LoVo (cell line): ENCODE data around the gene BTBD6.

Source experiments
- DNase-seq: peaks from one replicate; pipeline ENCODE4 v3.0.0-alpha.2; 2016; ENCODE audit warnings: low spot score

The BTBD6 gene

DNA sequence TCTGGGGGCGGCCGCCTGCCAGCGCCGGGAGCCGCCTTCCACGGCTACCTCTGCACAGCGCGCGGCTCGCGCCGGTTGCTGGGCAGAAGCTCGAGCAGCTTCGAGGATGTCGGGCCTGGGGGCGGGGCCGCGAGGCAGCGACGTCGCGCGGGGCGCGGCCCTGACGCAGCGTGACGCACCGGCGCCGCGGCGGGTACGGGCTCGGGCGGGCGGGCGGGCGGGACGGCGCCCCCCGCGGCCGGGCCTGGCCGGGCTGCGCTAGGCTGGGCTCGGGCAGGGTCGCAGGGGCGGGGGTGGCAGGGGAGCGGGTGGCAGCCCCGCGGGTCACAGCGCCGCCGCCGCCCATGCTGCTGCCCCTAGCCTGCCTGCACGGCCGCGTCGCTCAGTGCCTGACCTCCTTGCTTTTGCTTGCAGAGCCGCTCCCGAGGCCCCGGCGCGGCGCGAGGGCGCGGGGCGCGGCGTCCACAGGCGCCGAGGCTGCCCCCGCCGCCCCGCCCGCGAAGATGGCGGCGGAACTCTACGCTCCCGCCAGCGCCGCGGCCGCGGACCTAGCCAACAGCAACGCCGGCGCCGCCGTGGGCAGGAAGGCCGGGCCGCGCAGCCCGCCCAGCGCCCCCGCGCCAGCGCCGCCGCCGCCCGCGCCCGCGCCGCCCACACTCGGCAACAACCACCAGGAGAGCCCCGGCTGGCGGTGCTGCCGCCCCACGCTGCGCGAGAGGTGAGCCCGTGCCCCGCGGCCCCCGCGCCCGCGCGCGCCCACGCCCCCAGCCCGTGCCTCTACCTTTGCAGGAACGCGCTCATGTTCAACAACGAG lies at the start of gene BTBD6:
Gene BTBD6, plus strand, starts transcription at position 166 of the 814 bp plus-strand sequence. Its CDS starts 179 bp downstream, at position 345.
- DNase-seq, result peak; percentile 89

DNA sequence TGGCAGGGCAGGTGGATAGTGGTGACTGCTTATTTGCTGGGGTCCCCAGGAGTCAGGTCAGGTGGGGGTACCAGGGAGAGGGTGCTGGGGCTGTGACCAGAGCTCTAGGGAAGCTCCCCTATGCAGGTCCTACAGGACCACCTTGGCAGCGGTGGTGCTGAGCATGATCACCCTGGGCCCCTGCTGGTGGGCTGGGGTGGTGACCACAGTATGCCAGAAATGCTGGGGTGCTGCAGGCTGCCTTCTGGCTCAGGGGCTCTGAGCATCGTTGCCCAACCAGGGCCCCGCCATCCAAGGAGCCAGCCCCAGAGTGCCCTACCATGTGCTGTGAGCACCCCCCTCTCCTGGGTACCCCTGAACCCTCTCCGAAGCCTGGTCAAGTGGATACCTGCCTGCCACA lies 49.7 kb upstream of the BTBD6 start:
- no peak for DNase-seq

DNA sequence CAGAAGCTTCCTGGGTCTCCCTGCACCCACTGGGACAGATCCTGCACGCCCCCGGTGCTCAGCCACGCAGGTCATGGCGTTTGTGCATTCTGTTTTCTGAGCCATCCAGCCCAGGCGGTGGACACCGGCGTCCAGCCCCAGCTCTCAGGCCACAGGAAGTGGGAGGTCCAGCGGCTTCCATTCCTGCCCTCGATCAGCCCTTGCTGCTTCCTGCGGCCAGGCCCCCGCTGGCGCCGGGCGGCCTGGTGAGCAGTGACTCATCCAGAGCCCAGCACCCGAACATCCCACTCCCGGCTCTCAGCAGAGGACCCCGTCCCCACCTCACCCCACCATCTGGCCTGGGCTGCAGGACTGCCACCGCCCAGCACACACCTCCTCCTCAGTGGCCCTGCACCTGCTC lies 49.2 kb upstream of the BTBD6 start:
- DNase-seq, result no peak

DNA sequence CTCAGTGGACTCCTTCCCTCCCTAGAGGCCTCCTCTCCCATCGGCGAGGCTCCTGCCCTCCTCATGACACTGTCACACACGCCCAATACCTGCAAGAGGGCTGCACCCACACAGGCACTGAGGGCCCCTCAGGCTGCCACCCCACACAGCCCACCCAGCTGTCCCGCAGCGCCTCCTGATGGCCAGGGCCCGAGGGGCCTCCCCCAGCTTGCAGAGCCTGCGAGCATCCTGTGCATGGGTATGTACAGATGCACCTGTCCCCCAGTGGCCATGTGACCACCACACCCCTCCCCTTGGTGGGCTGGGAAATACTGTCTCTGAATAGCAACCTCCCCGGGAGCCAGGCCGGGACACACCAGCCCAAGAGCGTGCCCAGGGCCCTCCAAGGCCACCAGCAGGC lies 48.3 kb upstream of the BTBD6 start:
- no peak for DNase-seq

DNA sequence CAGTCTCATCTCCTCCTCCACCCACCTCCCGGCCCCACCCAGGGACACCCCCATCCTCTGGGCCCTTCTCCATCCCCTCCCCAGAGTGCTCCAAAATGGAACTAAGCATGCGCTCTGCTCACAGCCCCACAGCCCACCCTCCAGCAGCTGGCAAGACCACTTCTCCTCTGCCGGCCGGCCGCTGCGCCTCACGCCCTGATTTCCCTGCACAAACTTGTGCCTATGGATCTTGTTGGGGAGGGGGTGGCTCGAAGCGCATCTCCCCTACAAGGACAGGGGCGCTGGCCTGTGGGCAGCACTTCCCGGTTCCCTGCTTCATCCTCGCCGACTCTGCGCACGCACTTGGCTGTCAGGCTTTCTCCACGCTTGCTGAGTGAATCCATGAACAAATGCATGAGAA lies 47.7 kb upstream of the BTBD6 start:
- no peak for DNase-seq

DNA sequence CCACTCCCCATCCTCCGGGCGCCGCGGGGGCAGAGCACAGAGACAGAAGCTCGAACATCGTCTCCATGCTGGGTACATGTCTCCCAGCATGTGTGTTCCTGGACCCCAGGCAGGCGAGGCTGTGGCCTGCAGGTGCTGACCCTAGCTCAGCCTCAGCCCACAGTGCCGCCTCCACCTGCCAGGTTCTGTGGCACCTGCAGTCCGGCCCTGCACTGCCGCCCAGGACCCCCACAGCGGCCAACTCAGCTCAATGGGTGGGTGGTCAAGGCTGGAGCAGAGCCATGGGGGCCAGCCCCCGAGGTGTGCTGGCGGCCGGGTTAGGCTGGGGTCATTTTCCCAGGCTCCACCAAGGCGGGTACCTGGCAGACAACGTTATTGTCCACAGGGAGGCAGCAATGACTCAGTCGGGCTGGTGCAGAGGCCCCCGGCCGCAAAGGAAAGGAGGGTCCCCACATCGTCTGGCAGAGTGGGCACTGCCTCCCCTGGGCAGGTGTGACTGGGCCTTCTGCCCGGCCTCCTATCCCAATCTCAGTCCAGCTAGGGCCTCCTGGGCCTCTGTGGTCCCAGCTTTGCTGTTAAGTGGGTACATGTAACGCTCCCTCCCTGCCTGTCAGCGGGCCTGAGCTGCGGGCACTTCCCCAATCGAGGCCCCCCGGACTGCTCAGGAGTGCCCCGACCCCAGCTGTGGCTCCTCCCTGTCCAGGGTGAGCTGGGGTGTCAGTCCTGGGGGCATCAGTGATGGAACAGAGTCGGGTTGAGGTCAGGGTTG lies 47.0 kb upstream of the BTBD6 start:
- DNase-seq, result no peak

DNA sequence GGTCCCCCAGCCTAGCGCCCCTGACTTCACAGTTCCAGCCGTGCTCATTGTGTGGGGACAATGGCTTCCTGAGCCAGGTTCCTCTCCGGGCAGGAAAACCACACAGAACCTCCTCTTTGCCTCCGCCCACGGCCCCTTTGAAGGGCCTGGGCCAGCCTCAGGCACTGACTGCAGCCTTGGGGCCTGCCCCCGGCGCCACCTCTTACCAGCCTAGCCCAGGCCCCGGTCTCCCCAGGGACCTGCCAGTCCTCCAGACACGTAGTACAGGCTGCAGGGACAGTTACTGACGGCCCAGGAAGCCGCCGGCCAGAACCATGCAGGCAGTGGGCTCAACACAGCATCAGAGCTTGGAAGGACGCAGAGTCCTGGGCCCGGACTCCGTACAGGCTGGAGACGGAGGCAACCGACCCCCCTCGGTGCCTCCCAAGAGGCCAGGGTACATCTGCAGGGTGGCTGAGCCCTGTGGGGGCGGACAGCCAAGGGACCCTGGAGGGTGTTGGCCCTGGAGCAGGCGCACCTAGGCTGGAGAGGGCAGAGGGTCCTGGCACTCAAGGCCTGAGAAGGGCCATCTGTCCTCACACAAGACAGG lies 46.3 kb upstream of the BTBD6 start:
- DNase-seq, result no peak

DNA sequence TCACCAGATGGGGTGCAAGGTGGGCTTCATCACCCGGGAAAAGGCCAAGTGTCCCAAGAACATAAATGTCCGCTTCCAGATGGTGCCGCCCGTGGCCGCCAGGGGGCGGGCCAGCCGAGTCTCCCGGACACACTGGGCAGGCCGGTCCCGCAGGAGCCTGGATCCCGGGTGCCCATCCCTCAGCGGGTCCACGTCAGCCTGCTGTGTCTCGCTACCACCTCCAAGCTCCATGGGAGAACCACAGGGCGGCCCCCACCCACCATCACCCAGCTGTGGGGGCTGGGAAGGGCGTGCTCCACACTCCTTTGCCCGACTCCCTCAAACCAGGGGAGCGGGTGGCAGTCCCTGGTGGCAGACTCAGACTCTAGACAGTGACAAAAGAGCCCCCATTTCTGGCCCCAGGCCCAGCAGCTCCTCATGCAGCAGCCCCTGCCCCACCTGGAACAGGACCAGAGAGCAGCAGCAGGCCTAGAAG lies 45.2 kb upstream of the BTBD6 start:
- DNase-seq, result peak; percentile 65

DNA sequence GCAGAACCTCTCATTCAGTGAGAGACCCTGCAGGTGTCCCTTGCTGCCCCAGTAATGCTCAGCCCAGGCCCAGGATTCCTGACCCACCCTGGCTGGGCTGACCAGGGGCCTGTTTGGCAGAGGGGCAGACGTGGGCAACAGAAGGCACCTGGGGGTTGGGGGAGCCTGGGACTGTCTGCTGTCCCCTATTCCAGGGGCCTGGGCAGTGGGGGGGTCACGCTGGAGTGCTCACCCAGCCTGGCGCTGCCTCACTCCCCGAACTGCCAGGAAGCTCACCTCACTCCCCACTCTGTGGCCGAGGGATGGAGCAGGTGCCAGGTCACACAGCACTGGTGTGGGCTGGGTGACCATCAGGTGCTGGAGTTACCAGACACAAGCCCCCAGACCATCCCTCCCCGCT lies 44.6 kb upstream of the BTBD6 start:
- no peak for DNase-seq

DNA sequence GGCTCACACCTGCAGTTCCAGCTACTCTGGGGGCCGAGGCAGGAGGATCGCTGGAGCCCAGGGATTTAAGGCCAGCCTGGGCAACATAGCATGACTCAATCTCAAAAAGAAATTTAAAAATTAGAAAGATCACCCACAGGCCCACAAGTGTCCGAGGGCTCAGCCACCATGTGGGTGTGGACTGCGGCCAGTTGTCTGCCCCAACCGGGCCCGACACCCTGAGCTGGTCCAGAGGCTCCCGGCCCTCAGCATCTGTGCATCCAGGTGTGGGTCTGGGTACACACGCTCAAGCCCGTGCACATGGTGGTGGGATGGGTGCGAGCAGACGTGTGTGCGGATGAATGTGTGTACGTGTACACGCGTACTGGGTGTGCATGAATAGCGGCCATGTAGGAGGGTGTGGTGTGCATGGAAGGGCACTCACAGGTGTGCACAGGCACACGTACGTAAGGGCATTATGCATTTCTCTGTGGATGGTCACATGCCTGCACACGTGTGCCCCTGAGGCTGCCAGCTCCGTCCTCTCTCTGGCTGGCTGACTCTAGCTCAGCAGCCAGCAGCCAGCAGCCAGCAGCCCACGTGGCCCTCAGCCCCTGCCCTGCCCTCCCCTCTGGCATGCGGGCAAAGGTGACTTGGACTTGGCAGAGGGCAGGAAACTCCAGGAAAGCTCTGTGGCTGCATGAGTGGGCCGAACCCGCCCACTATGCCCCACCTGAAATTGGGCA lies 44.0 kb upstream of the BTBD6 start:
- peak; percentile 46 for DNase-seq

DNA sequence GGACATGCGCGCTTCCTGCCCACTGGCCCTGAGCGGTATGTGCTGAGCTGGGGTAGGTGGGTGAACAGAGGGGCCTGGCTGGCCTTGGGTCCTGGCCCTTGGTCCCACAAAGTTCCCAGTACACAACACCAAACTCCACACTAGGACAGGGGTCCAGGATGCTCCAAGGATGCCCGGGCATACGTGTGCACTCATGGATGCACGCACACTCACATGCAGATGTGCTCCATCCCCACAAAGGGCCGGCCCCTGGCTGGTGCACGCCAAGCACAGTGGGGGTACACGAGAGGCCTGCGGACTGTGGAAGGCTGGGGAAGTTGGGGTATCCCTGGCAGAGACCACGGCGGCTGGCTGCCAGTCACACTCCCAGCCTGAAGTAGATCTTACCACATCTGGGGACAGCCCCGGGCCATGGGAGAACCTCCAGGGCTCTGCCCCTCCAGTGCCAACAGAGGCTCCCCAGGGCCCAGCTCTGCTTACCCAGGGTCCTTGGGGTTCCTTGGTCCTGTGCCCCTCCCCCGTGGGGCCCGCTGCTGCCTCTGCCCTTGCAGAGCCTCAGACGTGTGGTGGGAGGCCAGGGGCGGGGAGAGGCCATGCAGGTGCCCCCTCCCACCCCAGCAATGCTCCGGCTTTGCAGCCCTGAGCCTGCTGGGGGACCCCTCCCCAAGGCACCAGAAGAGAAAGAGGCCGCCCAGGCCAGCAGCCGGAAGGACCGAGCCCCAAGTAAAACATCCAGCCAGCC lies 43.2 kb upstream of the BTBD6 start:
- DNase-seq, result no peak

DNA sequence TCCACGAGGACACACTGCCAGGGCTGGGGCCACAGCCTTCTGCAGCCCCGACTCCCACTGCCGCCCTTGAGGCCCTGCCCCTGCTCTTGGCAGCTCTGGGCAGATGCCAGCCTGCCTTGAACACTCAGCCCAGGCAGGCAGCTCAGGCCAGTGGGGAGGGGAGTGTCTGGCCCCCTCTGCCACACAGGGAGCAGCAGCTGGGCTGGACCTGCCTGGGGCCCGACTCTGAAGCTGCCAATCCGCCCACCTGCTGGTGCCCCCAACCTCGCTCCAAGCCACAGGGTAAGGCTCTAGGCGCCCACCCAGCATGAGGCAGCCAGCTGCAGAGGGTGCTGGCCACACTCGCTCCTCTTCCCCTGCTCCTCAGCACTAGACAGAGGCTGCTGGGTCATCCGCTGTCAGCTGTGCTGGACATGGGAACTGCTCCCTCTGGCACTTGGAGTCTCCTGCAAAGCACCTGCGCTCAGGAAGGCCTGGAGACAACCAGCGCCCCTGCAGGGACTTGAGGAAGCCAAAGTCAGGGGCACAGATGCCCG lies 42.6 kb upstream of the BTBD6 start:
- DNase-seq, result no peak

DNA sequence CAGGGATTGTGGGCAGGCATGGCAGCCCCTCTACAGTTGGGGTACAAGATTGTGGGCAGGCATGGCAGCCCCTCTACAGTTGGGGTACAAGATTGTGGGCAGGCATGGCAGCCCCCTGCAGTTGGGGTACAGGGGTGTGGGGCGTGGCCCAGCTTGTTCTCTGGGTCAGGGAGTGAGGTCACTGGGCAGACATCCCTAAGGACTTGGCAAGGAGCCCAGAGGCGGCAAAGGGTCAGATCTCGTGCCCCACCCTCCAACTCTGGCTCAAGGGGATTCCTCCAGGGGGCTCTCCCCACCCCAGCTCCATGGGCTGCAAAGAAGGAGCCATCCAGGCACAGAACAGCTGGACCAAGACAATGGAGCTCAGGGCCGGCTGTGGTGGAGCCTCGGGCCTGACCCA lies 41.5 kb upstream of the BTBD6 start:
- DNase-seq, result no peak

DNA sequence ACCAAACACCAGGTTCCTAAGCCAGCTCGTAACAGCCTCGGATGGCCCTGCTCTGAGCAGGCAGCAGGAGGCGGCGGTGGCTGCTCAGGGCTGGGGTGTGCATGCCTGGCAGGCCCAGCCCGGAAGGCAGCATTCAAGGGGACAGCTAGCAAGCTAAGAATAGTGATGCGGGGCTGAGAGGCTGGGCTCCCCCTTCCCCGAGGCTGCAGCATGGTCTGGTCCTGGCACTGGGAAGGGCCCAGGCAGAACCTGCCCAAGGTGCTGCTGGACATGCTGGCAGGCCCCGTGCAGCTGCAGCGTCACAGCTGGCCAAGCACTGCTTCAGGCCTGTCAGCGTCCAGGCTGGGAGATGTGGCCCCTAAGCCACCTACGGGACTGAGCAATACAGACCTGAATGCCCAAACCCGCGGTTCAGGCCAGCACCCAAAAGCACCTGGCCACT lies 40.9 kb upstream of the BTBD6 start:
- DNase-seq, result no peak

DNA sequence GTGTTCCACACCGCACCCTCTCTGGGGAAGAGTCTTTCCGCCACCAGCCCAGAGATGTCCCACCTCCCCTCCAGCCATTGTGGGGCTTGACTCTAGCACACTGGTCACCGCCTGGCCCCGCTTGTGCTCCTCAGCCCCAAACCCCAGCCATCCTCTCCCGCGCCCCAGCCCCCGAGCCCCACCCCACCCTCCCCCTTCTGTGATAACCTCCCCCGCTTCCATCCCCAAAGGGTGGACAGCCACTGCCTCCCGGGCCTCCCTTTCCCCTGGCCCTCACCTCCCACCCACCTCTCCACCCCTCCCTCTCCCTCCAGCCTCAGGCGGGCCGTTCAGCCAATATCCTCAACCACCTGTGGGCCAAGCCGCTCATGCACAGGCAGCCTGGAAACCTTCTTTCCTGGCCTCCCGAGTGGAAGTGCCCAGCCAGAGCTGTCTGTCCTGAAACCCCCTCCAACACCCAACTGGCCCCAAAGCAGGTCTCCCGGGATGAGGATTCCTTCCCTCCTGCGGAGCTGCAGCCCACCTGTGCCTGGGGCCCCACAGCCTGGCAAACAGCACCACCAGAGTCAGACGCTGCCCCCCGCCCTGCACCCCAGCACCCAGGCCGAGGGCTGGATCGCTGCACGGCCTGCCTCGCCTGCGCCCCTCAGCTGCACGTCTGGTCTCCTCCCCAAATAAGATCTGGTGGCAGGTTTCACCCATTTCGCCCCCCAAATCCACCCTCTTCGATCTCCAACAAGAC lies 40.2 kb upstream of the BTBD6 start:
- no peak for DNase-seq

DNA sequence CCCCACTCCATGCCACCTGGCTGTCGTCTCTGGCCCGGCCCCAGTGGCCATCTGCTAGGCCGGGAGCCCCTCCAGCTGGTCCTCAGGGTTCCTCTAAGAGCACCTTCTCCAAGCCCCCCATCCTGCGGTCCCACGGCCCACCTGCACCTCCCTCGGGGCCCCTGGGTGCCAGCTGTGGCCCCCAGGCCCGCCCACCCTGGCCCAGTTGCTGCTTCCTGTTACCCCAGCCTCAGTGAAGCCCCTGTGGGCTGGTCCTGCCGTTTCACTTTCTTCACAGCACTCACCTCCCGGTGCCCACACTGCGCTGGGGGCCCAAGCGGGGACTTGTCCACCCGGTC lies 39.6 kb upstream of the BTBD6 start:
- no peak for DNase-seq

DNA sequence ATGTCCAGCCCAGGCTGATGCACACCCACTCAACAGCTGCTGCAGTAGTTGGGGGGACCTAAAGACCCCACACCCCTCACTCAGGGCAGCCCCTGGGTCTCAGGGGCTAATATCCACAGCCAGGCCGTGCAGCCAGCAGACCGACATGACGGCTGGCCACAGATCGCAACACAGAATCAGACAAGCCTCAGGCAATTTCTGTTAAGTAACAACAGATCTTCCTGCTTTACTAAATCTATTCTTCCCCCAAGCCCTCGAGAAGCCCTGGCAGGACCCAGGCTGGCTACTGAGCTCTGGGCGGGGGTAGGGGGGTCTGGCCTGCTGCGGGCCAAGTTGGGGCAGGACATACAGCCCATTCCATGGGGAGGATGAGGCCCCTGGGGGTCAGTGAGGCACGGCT lies 39.2 kb upstream of the BTBD6 start:
- DNase-seq, result no peak

DNA sequence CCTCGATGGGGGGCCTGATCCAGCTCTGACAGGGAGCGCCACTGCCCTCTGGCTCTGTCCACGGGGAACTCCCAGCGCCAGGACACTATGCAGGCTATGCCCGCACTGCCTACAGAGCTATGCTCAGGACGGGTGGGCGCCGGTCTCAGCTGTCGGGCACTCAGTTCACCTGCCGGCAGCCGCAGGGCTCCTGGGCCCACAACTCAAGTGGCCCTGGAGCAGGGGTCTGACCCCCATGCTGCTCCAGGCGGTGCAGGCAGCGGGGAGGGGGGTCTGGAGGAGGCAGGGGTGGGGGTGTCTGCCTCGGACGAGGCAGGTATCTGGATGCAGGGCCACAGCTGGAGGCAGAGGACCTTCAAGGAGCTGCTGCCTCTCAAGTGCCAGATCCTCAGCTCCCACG lies 38.7 kb upstream of the BTBD6 start:
- DNase-seq, result no peak

DNA sequence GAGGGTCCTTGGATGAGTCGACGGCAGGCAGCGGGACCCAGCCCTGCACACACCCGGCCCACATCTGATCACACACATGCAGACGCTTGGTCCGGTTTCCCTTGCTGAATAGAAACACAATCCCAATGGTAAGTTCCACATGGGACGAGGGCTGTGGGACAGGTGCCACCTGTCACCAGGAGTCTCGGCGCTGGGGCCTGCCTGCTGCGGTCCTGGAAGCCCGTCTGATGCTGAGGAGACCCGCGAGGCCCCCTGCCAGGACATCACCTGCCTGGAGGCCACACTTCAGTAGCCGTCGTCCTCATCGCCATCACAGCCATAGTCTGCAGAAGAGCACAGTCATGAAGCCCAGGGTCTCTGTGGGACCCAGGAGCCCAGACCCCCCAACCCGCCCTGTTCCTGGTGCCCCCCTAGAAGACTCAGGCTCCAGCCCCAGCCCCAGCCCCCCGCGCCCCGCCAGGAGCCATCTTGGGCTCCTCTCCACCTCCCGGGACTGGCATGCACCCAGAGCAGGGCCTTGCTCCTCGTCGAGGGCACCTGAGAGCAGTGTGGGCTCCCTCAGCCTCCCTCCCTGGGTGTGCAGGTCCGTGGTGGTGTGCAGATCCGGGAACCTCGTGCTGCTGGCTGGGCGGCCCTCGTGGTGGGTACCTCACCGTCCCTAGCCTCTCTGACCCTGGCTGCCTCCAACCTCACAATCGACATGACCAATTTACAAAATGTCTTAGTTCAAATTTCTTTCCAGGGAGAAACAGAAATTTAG lies 37.9 kb upstream of the BTBD6 start:
- DNase-seq, result no peak
